GM19438 (cell line): ENCODE measurements around the gene XKR8.

Source experiments
- ATAC-seq: cut with Tn5 transposase; IDR thresholded peaks from one replicate; pipeline ENCODE4 v1.9.1; 2021; ENCODE audit warnings: low read depth; ENCODE audit not compliant: unreplicated experiment

Gene XKR8

GRCh38 chr1:27954186-27954585, 5.6 kb upstream of the XKR8 start:
- ATAC-seq: no peak

DNA sequence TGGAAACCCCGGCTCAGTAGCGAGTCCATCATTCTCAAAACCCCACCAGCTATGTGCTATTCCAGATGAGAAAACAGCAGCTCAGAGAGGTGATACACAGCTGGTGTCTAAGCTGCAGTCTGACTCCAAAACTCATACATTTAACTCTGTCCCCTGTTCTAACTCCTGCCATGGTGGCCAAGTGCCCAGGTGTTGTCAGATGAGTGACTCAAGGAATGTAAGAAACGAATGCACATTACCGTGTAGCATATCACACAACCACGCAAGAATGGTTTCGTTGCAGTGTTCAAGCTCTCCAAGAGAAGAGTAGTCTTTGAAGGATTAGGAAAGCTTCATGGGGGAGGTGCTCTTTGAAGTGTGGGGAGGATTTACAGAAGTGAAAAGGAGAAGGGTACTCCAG, 4.7 kb upstream of the XKR8 start:
- no peak for ATAC-seq

DNA sequence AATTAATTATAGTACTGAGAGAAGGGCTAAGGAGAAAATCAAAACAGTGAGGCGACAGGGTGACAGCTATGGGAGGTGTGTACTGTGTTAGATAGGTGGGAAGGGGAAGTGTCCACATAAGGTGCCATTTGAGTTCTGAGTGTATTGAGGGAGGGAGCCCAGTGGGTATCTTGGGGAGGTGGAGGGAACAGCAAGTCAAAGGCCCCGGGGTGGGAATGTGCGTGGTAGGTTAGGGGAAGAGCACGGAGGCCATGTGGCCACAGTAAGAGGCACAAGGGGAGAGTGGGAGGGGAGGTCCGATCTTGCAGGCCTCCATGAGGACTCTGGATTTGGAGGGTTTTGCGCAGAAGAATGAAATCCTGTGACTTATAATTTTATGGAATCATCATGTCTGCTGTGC, 3.0 kb upstream of the XKR8 start:
- no peak for ATAC-seq

- no peak for ATAC-seq
Measured at GRCh38 chr1:27957655-27958054, 2.1 kb upstream of the XKR8 start.

- no peak for ATAC-seq
Measured at GRCh38 chr1:27958513-27958912, 1.3 kb upstream of the XKR8 start.

DNA sequence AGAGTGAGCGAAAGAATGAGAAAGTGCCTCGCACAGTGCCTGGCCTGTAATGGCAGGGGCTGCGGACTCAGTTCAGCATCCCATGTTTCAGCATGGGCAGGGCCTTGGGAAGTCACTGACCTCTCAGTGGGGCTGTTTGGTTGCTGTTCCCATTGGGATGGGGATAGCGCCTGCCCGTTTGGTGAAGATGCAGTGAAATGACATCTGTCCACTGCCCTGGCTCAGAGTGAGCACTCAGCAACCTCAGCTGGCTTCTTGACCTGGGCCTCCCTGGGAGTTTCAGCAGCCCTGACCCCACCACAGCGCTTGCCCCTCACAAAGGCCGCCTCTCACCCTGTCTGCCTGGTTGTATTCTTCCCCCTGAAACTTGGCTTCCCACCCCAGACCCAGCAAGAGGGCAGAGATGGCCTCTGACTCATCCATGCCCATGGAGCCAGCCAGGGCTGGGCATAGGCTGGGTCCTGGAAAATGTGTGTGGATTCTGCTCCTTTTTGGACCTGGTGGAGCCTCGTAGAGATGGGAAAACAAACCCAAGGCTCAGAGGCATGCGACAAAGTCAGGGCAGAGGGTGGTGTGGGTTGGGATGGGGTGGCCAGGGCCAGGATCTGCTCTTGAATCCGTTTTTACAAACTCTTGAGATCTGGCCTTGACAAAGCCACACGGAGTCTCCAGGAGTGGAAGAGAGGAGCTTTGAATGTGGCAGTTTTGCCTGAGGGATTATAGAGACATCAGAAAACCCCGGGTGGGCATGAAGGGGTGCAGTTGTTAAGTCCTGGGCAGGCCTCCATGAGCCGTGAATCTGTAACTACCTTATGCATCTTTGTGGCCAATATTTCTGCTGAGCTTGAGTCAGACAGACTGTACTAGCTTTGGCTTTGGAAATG, 1.2 kb downstream of the XKR8 start:
- ATAC-seq: no peak

GRCh38 chr1:27961646-27962221, 2.0 kb downstream of the XKR8 start:
- ATAC-seq: no peak

DNA sequence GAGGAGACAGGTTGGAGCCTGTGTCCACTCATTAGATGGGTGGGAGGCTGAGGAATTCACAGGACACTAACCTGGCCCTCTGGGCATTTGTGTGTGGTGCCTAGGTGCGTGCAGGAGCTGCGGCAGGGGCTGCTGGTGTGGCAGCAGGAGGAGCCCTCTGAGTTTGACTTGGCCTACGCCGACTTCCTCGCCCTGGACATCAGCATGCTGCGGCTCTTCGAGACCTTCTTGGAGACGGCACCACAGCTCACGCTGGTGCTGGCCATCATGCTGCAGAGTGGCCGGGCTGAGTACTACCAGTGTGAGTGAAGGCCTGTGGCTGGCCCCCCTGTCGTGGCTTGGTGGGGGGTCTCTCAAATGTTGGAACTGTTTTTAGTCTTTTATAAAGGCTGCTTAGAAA, 3.6 kb downstream of the XKR8 start:
- ATAC-seq: no peak

DNA sequence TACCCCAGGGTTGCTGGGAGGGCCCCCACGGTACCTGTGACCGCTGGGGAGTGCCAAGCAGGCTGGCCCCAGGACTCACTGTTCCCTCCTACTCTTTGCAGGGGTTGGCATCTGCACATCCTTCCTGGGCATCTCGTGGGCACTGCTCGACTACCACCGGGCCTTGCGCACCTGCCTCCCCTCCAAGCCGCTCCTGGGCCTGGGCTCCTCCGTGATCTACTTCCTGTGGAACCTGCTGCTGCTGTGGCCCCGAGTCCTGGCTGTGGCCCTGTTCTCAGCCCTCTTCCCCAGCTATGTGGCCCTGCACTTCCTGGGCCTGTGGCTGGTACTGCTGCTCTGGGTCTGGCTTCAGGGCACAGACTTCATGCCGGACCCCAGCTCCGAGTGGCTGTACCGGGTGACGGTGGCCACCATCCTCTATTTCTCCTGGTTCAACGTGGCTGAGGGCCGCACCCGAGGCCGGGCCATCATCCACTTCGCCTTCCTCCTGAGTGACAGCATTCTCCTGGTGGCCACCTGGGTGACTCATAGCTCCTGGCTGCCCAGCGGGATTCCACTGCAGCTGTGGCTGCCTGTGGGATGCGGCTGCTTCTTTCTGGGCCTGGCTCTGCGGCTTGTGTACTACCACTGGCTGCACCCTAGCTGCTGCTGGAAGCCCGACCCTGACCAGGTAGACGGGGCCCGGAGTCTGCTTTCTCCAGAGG, 6.8 kb downstream of the XKR8 start:
- ATAC-seq: no peak

GRCh38 chr1:27967106-27967883, 7.5 kb downstream of the XKR8 start:
- no peak for ATAC-seq

DNA sequence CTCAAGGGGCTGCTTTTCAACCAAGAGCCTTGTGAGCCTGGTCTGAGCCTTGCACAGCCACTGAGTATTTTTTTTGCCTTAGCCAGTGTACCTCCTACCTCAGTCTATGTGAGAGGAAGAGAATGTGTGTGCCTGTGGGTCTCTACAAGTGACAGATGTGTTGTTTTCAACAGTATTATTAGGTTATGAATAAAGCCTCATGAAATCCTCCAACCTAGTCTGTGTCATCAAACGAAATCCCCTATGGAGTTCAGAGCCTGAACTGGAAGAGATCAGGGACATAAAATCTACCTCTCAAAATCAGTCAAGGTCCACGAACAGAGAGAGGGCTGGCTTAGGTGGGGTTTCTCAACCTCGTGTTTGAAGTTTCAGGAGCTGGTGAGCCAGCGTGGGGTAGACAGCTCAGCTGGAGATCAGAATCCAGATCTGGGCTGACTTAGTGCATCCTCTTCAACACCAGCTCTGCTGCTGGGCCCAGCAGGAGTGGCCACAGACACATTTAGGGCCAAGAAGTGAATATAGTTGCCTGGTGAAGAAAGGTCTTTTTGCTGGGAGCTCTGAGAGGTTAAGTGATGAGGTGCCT, 8.2 kb downstream of the XKR8 start:
- ATAC-seq: no peak

DNA sequence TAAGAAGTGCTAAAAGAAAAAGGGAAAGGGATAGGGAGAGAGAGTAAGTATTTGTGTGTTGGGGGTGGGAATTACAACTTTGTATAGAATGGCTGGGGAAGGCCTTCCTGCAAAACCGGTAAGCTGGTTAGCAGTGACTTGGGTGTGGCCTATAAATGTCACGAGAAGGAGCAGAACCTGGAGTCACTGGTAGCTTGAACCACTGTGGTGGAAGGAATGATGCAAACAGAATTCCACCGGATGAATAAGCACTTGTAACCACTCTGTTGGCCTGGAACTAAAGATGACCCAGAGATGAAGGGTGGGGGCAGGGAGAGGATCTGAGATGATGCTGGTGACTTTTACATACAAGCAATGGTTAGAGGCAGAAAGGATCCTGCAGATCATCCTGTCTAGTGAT, 8.9 kb downstream of the XKR8 start:
- no peak for ATAC-seq

DNA sequence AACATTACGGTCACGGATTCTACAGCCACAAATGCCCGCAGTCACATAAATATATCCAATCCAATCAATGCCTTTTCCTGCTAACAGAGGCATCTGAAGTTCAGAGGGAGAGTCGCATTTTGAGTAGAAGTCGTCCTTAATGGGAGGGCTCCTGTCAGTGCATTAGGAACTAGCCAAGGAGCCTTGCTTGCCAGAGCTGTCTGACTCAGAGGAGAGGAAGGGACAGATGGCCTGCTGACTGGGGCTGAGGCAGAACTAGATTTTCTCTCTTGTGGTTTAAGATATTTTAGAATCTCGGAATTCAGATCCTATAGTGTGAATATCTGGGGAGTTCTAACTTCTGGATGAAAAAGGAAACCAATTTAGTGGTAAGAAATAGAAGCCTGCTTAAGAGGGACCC, 10.6 kb downstream of the XKR8 start:
- no peak for ATAC-seq

DNA sequence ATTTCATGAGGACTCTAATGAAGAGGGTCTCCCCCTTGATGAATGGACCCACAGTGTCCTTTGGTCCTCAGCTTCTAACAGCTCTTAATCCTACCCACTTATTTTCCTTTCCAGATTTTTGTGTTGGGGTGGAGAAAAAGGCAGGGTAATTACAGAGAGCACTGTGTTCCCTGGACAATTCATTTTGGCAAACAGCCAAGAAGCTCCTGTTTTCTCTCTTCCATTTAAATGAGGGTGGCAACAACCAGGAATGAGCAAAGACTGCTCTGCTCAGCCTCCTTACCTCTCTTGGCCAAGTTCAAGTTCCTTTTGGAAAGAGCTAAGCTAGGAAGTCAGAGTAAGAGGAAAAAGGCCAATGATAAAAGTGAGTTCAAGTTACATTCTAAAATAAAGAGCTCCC, 11.9 kb downstream of the XKR8 start:
- no peak for ATAC-seq

- no peak for ATAC-seq
Measured at GRCh38 chr1:27972141-27972540, 12.4 kb downstream of the XKR8 start.

DNA sequence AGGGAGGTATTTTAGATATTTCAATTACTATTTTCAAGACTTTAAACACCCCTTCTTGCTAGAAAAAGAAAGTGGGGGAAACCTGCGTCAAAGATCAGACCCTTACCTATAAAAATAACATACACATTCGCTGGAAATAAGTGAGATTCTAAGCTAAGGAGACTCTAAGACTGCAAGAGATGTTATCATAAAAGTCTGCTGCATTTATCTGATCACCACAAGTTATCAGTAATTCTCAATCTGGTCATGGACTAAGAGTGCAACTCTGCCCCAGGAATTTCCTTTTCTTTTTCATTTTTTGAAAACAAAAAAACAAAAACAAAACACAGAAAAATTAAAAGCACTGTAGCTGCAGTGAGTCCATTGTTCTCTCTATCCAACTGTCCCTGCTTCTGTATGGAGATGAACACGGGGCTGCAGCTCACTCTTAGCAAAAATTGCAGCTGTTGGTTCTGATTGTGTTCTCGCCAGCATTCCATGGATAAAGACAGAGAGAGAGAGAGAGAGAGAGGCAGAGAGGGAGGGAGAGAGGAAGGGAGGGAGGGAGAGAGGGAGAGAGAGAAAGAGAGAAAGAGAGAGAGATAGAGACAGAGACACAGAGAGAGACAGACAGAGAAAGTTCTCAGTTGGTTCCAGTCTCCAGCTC, 14.1 kb downstream of the XKR8 start:
- no peak for ATAC-seq

- ATAC-seq: no peak
Measured at GRCh38 chr1:27974417-27974781, 14.6 kb downstream of the XKR8 start.

DNA sequence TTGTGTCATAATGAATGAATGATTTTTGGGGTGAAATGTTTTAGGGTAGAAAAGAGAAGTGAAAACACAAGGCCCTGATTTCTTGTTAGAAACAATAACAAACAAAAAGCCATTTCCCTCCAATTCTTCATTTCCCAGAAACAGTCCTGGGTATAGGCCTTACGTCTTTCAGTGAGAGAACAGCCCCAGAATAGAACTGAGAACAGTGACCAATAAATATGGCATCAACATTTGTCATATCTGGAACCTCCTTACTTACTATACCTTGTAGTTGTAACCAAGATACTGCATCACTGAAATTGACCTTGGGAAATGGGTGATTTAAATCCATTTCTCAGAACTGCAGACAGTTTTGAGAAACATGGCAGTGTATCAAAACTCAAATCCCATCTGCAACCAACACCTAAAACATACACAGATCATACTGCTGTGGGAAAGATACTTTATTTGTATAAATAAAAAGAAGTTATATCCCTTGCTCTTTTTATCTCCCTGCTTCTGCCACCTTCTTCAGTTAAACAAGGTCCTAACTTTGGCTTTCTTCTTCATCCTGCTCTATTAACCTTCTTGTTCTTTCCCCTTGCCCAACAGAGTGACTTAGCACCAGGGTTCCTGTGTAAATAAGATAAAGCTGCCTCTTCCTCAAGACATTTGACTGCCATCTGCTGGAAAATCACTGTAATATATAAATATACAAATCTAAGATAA, 19.5 kb downstream of the XKR8 start:
- no peak for ATAC-seq

DNA sequence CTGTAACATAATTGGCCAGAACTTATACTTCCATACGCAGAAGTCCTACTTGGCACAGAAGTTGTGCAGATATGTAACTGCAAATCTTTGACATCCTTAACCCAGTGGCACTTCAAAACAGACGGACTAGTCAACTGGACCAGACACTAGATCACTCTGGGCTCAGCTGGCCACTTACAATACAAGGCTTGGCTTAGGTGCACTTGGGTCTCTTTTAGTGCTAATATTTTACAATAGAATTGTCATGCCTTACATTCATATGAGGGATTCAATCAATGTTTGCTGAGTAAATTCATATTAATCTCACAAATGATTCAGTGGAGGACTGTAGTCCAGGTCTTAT, 20.1 kb downstream of the XKR8 start:
- no peak for ATAC-seq
